Adrenal gland (tissue), 5 donors: ENCODE data around the gene ZNF598.
"Not testable (repeated sequence)": the region's sequence is repeated elsewhere in the genome, so short reads cannot be mapped to it uniquely, and the experiment has no call there.

ENCODE experiments used
- POLR2A ChIP-seq, 2 donors: fragments of 450-650 bp; IDR thresholded peaks; one replicate each; pipeline ENCODE4 v1.6.1; 2017; ENCODE audit warnings: antibody characterized with exemption in 2 of 2, mild to moderate bottlenecking in 2 of 2, moderate library complexity in 1 of 2
- TF ChIP-seq, protein P1 (sequence below), 6 experiments: fragments of 450-650 bp in 4 of 6; fragments of 200-600 bp in 2 of 6; sonication (generic) in 1 of 6; IDR thresholded peaks; 1 replicate in 5 of 6; 2 replicates in 1 of 6; pipeline versions ENCODE4 v1.5.1 to v1.8.0; 2016 to 2021; ENCODE audit warnings: antibody characterized with exemption in 6 of 6, mild to moderate bottlenecking in 2 of 6, moderate library complexity in 1 of 6
- donor health status: DM: no; HTN: no; CAD: no.

DNA sequence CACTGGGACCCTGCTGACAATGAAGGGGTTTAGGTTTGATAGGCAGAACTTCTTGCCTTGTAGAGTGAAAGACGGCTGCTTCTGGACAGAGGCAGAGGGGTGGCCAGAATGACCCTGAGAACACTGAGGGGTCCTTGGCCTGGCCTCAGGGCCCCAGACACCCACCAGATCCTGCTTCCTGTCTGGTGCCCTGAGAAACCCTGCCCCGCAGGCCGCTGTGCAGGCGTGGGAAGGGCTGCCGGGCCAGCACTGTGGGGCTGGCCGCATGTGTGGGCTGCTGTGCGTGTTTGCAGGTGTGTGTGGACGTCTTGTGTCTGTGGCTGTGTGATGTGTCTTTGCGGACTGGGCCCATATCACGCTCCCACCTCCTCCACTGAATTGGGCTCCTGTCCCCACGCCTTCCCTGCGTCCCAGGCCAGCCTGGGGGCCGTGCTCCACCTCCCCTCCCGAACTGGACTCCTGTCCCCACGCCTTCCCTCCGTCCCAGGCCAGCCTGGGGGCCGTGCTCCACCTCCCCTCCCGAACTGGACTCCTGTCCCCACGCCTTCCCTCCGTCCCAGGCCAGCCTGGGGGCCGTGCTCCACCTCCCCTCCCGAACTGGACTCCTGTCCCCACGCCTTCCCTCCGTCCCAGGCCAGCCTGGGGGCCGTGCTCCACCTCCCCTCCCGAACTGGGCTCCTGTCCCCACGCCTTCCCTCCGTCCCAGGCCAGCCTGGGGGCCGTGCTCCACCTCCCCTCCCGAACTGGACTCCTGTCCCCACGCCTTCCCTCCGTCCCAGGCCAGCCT, 24.5 kb upstream of the ZNF598 start:
- TF ChIP-seq POLR2A (IDR thresholded peaks at IDR 0.05), result not testable (repeated sequence)
- TF ChIP-seq, protein P1, sequence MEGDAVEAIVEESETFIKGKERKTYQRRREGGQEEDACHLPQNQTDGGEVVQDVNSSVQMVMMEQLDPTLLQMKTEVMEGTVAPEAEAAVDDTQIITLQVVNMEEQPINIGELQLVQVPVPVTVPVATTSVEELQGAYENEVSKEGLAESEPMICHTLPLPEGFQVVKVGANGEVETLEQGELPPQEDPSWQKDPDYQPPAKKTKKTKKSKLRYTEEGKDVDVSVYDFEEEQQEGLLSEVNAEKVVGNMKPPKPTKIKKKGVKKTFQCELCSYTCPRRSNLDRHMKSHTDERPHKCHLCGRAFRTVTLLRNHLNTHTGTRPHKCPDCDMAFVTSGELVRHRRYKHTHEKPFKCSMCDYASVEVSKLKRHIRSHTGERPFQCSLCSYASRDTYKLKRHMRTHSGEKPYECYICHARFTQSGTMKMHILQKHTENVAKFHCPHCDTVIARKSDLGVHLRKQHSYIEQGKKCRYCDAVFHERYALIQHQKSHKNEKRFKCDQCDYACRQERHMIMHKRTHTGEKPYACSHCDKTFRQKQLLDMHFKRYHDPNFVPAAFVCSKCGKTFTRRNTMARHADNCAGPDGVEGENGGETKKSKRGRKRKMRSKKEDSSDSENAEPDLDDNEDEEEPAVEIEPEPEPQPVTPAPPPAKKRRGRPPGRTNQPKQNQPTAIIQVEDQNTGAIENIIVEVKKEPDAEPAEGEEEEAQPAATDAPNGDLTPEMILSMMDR (IDR thresholded peaks at IDR 0.05), result not testable (repeated sequence)
